K562 (cell line): ENCODE measurements around the gene POLR2B. TPM values are rescaled to one million over a fixed set of nuclear protein-coding genes. Genes with fewer than 3 reads are reported as not detected.

Source experiments
- ATAC-seq: fragments of 200-7000 bp; cut with Tn5 transposase; 3 replicates; pipeline ENCODE4 v1.9.1; 2020; ENCODE audit warnings: moderate library complexity
- BruUV-seq: library from RNA; stranded (reverse); fragments of 400-500 nt; replicated peaks from 2 replicates; lab custom pipeline; 2021; lab: Mats Ljungman, UMichigan
- CTCF ChIA-PET: fragments of 300-600 bp; formaldehyde crosslinking; extraction: SDS; loops from one replicate; lab custom pipeline; 2021; ENCODE audit warnings: low intra/inter-chr PET ratio; lab: Yijun Ruan, JAX
- POLR2A ChIA-PET: fragments of 300-600, 350-650 bp; sonication (Branson Sonifier 250); formaldehyde crosslinking; extraction: SDS; loops from one replicate; lab custom pipeline; 2021; ENCODE audit warnings: antibody characterized with exemption, inconsistent platforms; lab: Yijun Ruan, JAX
- DNase-seq, 4 experiments: peaks; one replicate each; pipeline versions ENCODE4 v3.0.0 to v3.0.0-alpha.2; 2011 to 2018; ENCODE audit warnings: low spot score in 3 of 4, mixed read lengths in 3 of 4; ENCODE audit errors: extremely low read depth in 1 of 4
- FAIRE-seq: peaks from 2 replicates; lab custom pipeline; 2011; peaks lifted over from hg19 to GRCh38; lab: Jason Lieb, UNC
- H2AFZ ChIP-seq: 2 replicates; pipeline ENCODE4 v1.6.0; 2011; ENCODE audit warnings: low read depth, low read length, control low read depth, inconsistent platforms
- H3K27ac ChIP-seq: fragments of 200-600 bp; 3 replicates; pipeline ENCODE4 v1.8.0; 2011; ENCODE audit warnings: low read depth, mild to moderate bottlenecking, control low read depth, inconsistent platforms, low read length, moderate library complexity, mixed read lengths; ENCODE audit errors: extremely low read depth
- H3K27me3 ChIP-seq, 2 experiments: fragments of 300-600 bp in 1 of 2; 2 replicates in 1 of 2; 3 replicates in 1 of 2; pipeline versions ENCODE4 v1.6.0 to v1.8.0; 2011; ENCODE audit warnings: inconsistent platforms in 2 of 2, low read length in 2 of 2, mild to moderate bottlenecking in 1 of 2, mixed read lengths in 1 of 2, moderate library complexity in 1 of 2; ENCODE audit not compliant: control insufficient read depth in 2 of 2, insufficient read depth in 2 of 2
- H3K36me3 ChIP-seq: fragments of 300-600 bp; 3 replicates; pipeline ENCODE4 v1.8.0; 2011; ENCODE audit warnings: mild to moderate bottlenecking, low read length, inconsistent platforms; ENCODE audit not compliant: control insufficient read depth, insufficient read depth
- H3K4me1 ChIP-seq, 2 experiments: fragments of 200-600 bp in 1 of 2; replicated peaks in 1 of 2; 2 replicates in 1 of 2; 3 replicates in 1 of 2; pipeline versions ENCODE4 v1.5.1 to v1.8.0; 2011; ENCODE audit warnings: inconsistent platforms in 2 of 2, low read length in 2 of 2, mild to moderate bottlenecking in 1 of 2, mixed read lengths in 1 of 2, moderate library complexity in 1 of 2; ENCODE audit not compliant: control insufficient read depth in 2 of 2, insufficient read depth in 2 of 2
- H3K4me2 ChIP-seq: 2 replicates; pipeline ENCODE4 v1.6.1; 2011; ENCODE audit warnings: low read length, control low read depth, inconsistent platforms, mixed read lengths; ENCODE audit not compliant: insufficient read depth
- H3K4me3 ChIP-seq: fragments of 200-600 bp; sonication (generic), shearing (Covaris generic); 2 replicates; pipeline ENCODE4 v1.5.1; 2016; ENCODE audit warnings: control low read depth, inconsistent platforms
- H3K79me2 ChIP-seq: fragments of 200-600 bp; 3 replicates; pipeline ENCODE4 v1.8.0; 2011; ENCODE audit warnings: low read length, inconsistent platforms; ENCODE audit not compliant: control insufficient read depth, insufficient read depth
- H3K9ac ChIP-seq, 2 experiments: 2 replicates each; pipeline versions ENCODE4 v1.6.0 to v1.6.1; 2011; ENCODE audit warnings: low read depth in 2 of 2, low read length in 2 of 2, control low read depth in 1 of 2, inconsistent platforms in 1 of 2, mild to moderate bottlenecking in 1 of 2, mixed read lengths in 1 of 2; ENCODE audit not compliant: insufficient read depth in 1 of 2
- H3K9me1 ChIP-seq: one replicate; pipeline ENCODE4 v1.6.0; 2011; ENCODE audit warnings: inconsistent platforms, mild to moderate bottlenecking, low read length, moderate library complexity; ENCODE audit not compliant: control insufficient read depth, insufficient read depth
- H3K9me3 ChIP-seq: replicated peaks from 2 replicates; pipeline ENCODE4 v1.5.1; 2011; ENCODE audit warnings: low read depth, low read length, inconsistent platforms; ENCODE audit not compliant: control insufficient read depth, insufficient read depth
- H4K20me1 ChIP-seq: replicated peaks from 2 replicates; pipeline ENCODE4 v1.6.1; 2011; ENCODE audit warnings: low read length, inconsistent platforms, mixed read lengths; ENCODE audit not compliant: control insufficient read depth, insufficient read depth
- CHD2 ChIP-seq: IDR thresholded peaks from 2 replicates; pipeline ENCODE4 v1.6.1; 2011; ENCODE audit warnings: low read depth, low read length
- CTCFL ChIP-seq: IDR thresholded peaks from 2 replicates; pipeline ENCODE4 v1.6.1; 2011; ENCODE audit warnings: borderline replicate concordance, low read depth, mild to moderate bottlenecking, moderate library complexity, low read length; ENCODE audit not compliant: insufficient read depth, poor library complexity, severe bottlenecking
- ETS1 ChIP-seq: conservative IDR thresholded peaks from 2 replicates; pipeline ENCODE4 v1.6.1; 2011; ENCODE audit warnings: low read depth, mild to moderate bottlenecking, low read length; ENCODE audit not compliant: control insufficient read depth
- FOXA1 ChIP-seq: fragments of 450-650 bp; IDR thresholded peaks from 2 replicates; pipeline ENCODE4 v1.6.1; 2016; ENCODE audit warnings: mild to moderate bottlenecking, borderline replicate concordance
- HNRNPLL ChIP-seq: fragments of 200-400 bp; formaldehyde crosslinking; IDR thresholded peaks from 2 replicates; pipeline ENCODE4 v1.6.1; 2017; ENCODE audit warnings: low read length, low read depth, mild to moderate bottlenecking; ENCODE audit not compliant: poor library complexity, severe bottlenecking
- LCOR ChIP-seq: sonication (generic); formaldehyde crosslinking; IDR thresholded peaks from 2 replicates; pipeline ENCODE4 v1.8.0; 2022; ENCODE audit warnings: mild to moderate bottlenecking, missing genetic modification reagents
- SMAD3 ChIP-seq: fragments of 450-650 bp; formaldehyde crosslinking; conservative IDR thresholded peaks from 2 replicates; pipeline ENCODE4 v1.4.0; 2020; ENCODE audit warnings: mild to moderate bottlenecking
- THAP7 ChIP-seq: fragments of 250-450 bp; sonication (Bioruptor Pico); IDR thresholded peaks from 2 replicates; pipeline ENCODE4 v1.5.0; 2021
- UBTF ChIP-seq, 2 experiments: IDR thresholded peaks; 2 replicates each; pipeline ENCODE4 v1.6.1; 2012; ENCODE audit warnings: improper control_type of control experiment in 2 of 2, low read depth in 2 of 2, low read length in 2 of 2, borderline replicate concordance in 1 of 2
- ZNF133 ChIP-seq: fragments of 250-450 bp; sonication (Bioruptor Pico); IDR thresholded peaks from 2 replicates; pipeline ENCODE4 v1.4.0; 2020; ENCODE audit warnings: mild to moderate bottlenecking
- ZNF316 ChIP-seq: fragments of 450-650 bp; IDR thresholded peaks from 2 replicates; pipeline ENCODE4 v1.6.1; 2016
- ZNF512 ChIP-seq: IDR thresholded peaks from 2 replicates; pipeline ENCODE4 v1.6.1; 2016; ENCODE audit warnings: missing genetic modification characterization, missing compliant biosample characterization
- WGBS: fragments of 100-300 bp; shearing (Covaris generic); methylation state at CpG from one replicate; pipeline ENCODE4 v1.1.6; 2016; ENCODE audit warnings: low coverage, mixed read lengths; ENCODE audit not compliant: insufficient coverage; ENCODE audit errors: missing lambda C conversion rate; 5-methylcytosine and 5-hydroxymethylcytosine counted together
- in situ Hi-C: fragments of 300-500 bp; cut with MboI; formaldehyde crosslinking; loops from 4 replicates; pipeline ENCODE4 v1.15.0; 2018; ENCODE audit warnings: inconsistent platforms, mixed read lengths
- intact Hi-C: fragments of 100-400 bp; cut with micrococcal nuclease; formaldehyde crosslinking; loops from 2 replicates; pipeline ENCODE4 v1.14.2; 2022
- polyA plus RNA-seq, 8 experiments: library from polyadenylated mRNA; depleted of rRNA in 4 of 8; stranded (reverse) in 5 of 8; unstranded in 3 of 8; fragments of >200 nt; fragmentation: Nextera tagmentation in 2 of 8; fragmentation: Illumina TruSeq in 1 of 8; extraction: Ambion mirVana in 2 of 8; extraction: Trizol in 1 of 8; gene quantifications; 2 replicates each; pipeline versions ENCODE4 v1.2.1 to v1.2.3, GENCODE V29; 2011 to 2014; ENCODE audit warnings: inconsistent platforms in 1 of 8, missing spikeins in 1 of 8
- total RNA-seq, 7 experiments: library from RNA; depleted of rRNA in 6 of 7; stranded (reverse); fragments of >200 nt in 6 of 7; fragmentation: Illumina TruSeq in 2 of 7; extraction: Trizol in 2 of 7; gene quantifications; 2 replicates each; pipeline versions ENCODE4 v1.2.1 to v1.2.3, GENCODE V29; 2011 to 2021; ENCODE audit warnings: low replicate concordance in 1 of 7

Gene POLR2B
- total and polyA plus RNA-seq, 9 of the 15 experiments (the other 6 are each of a cell fraction or from before 2014, with no cell fraction given) = 60.9 to 208 (median 142) TPM

- Histone ChIP-seq H3K9ac (peak overlapping the region; percentile 96 to 99), H3K4me3 (peak overlapping the region; percentile 98)
- TF ChIP-seq UBTF (IDR thresholded peaks at IDR 0.05; ENCODE audit: borderline replicate concordance in 1 of 2, low read depth in 2 of 2, low read length in 2 of 2) (0 out of 4 replicates have a peak, but pooled peaks of 1 of the 2 experiments have one; percentile 29), ZNF133 (CRISPR knock-in tag) (no peak), FOXA1 (no peak), CTCFL (no peak), LCOR (CRISPR knock-in tag) (no peak), CHD2 (no peak), THAP7 (no peak), HNRNPLL (peak; percentile 93), ZNF316 (no peak), ZNF512 (no peak), ETS1 (no peak), SMAD3 (CRISPR knock-in tag) (no peak)
Observed at GRCh38 chr4:56976283-56976836, 2.3 kb upstream of the POLR2B start.

More at GRCh38 chr4:56976283-56976836, 2.3 kb upstream of the POLR2B start:
- POLR2A ChIA-PET = interaction anchor here (0.6 to 6.3 kb wide), 4 partner anchors 11 to 69 kb away, joined by 3 to 61 read pairs (median 11); partner anchors contain the start of gene REST
- Histone ChIP-seq H3K36me3 (peaks cover 47% of the 10 kb centered on the region), H3K27me3 (no peaks in the 10 kb centered on the region), H3K79me2 (peaks cover 71% of the 10 kb centered on the region), H3K4me1 (peaks cover 16 to 28% of the 10 kb centered on the region in 2 experiments; a peak in 4 of 5 replicates), H2AFZ (no peak overlapping the region), H3K27ac (peak overlapping the region; percentile 94; the same call in 2 of the 3 replicates), H3K9me1 (no peaks in the 10 kb centered on the region), H3K4me2 (peak overlapping the region; percentile 100), H4K20me1 (peaks cover 20% of the 10 kb centered on the region), H3K9me3 (no peaks in the 10 kb centered on the region; the same call in 1 of the 2 replicates)
- in situ Hi-C loops = no loop called here
- CTCF ChIA-PET = no interaction called here
- 1% methylated on average over 32 of the region's 35 CpGs for WGBS
- DNase-seq (peak; percentile 14 to 38 (median 17)), ATAC-seq (peak; percentile 17), FAIRE-seq (no peak)
- no TSS peak for BruUV-seq
- intact Hi-C loops = loop anchor here (5.0 kb wide), 1 partner anchor 69 kb away; the partner anchor contains the start of gene REST
